ENCODE results near the gene G0S2.
"Not testable (repeated sequence)": the region's sequence is repeated elsewhere in the genome, so short reads cannot be mapped to it uniquely, and the experiment has no call there.

G0S2 gene

GRCh38 chr1:209685821-209686220, 10.6 kb downstream of the G0S2 start:
- no peak for DNase-seq

- DNase-seq: no peak
Observed at GRCh38 chr1:209686322-209686721, 11.1 kb downstream of the G0S2 start.

- DNase-seq: no peak
Observed at GRCh38 chr1:209688746-209689234, 13.6 kb downstream of the G0S2 start.

- no peak for DNase-seq
Observed at GRCh38 chr1:209689477-209689876, 14.3 kb downstream of the G0S2 start.

GRCh38 chr1:209691237-209691636, 16.0 kb downstream of the G0S2 start:
- no peak for DNase-seq

GRCh38 chr1:209692296-209692695, 17.1 kb downstream of the G0S2 start:
- DNase-seq: no peak

- peak; percentile 48 to 66 for DNase-seq
Observed at GRCh38 chr1:209692745-209693504, 17.7 kb downstream of the G0S2 start.

GRCh38 chr1:209696673-209697072, 21.5 kb downstream of the G0S2 start:
- DNase-seq: no peak

- DNase-seq: no peak
Observed at GRCh38 chr1:209697126-209697525, 21.9 kb downstream of the G0S2 start.

- DNase-seq: not testable (repeated sequence)
Observed at GRCh38 chr1:209700686-209701085, 25.5 kb downstream of the G0S2 start.

GRCh38 chr1:209702832-209703231, 27.6 kb downstream of the G0S2 start:
- DNase-seq: no peak

GRCh38 chr1:209703834-209704504, 28.8 kb downstream of the G0S2 start:
- DNase-seq: no peak

- DNase-seq: no peak
Observed at GRCh38 chr1:209704584-209704983, 29.4 kb downstream of the G0S2 start, which contains the start of gene HSD11B1. TSS of gene HSD11B1 (plus strand) at chr1:209704846. CDS start at chr1:209704943, 97 bp downstream.

- no peak for DNase-seq
Observed at GRCh38 chr1:209705033-209705598, 29.9 kb downstream of the G0S2 start.

GRCh38 chr1:209706622-209707021, 31.4 kb downstream of the G0S2 start:
- DNase-seq: no peak

GRCh38 chr1:209707308-209707707, 32.1 kb downstream of the G0S2 start:
- no peak for DNase-seq

GRCh38 chr1:209708297-209708696, 33.1 kb downstream of the G0S2 start:
- DNase-seq: no peak

- DNase-seq: no peak
Observed at GRCh38 chr1:209710093-209710492, 34.9 kb downstream of the G0S2 start.

- no peak for DNase-seq
Observed at GRCh38 chr1:209710847-209711246, 35.6 kb downstream of the G0S2 start.

GRCh38 chr1:209714338-209714737, 39.1 kb downstream of the G0S2 start:
- DNase-seq: no peak

GRCh38 chr1:209715314-209715713, 40.1 kb downstream of the G0S2 start:
- no peak for DNase-seq

- no peak for DNase-seq
Observed at GRCh38 chr1:209717818-209718217, 42.6 kb downstream of the G0S2 start.

- no peak for DNase-seq
Observed at GRCh38 chr1:209720326-209720725, 45.1 kb downstream of the G0S2 start.

GRCh38 chr1:209720826-209721225, 45.6 kb downstream of the G0S2 start:
- DNase-seq: no peak

All from stimulated activated CD4-positive, alpha-beta T cell treated with anti-CD3 and anti-CD28 coated beads, Interleukin-4, amount 100 ng/mL, for 4 hours (primary cell).